Measurements from ENCODE around the gene P2RX1.

Gene P2RX1

GRCh38 chr17:3873862-3874261 is 42.4 kb downstream of the P2RX1 start:
- Histone ChIP-seq H3K4me1 (ENCODE audit: control insufficient read depth in 1 of 2, insufficient read depth in 1 of 2, low read depth in 1 of 2, low read length in 1 of 2) (no peaks in the 10 kb centered on the region), H3K27me3 (no peaks in the 10 kb centered on the region), H3K27ac (no peak overlapping the region), H3K4me3 (ENCODE audit: low read depth in 1 of 2, low read length in 1 of 2) (no peak overlapping the region), H3K9me3 (no peaks in the 10 kb centered on the region), H3K36me3 (peaks cover 61% of the 10 kb centered on the region)
- no peak for TF ChIP-seq CTCF (IDR thresholded peaks at IDR 0.05)

GRCh38 chr17:3870871-3871306 is 45.4 kb downstream of the P2RX1 start:
- TF ChIP-seq CTCF (IDR thresholded peaks at IDR 0.05) = no peak
- no peaks in the 10 kb centered on the region for H3K4me1 ChIP-seq (ENCODE audit: control insufficient read depth in 1 of 2, insufficient read depth in 1 of 2, low read depth in 1 of 2, low read length in 1 of 2)
- H3K36me3 ChIP-seq = peaks cover 51% of the 10 kb centered on the region
- H3K9me3 ChIP-seq = no peaks in the 10 kb centered on the region
- H3K27ac ChIP-seq = no peak overlapping the region
- H3K4me3 ChIP-seq (ENCODE audit: low read depth in 1 of 2, low read length in 1 of 2) = no peak overlapping the region
- H3K27me3 ChIP-seq = no peaks in the 10 kb centered on the region

- Histone ChIP-seq H3K36me3 (peaks cover 34% of the 10 kb centered on the region), H3K27ac (no peak overlapping the region), H3K9me3 (no peaks in the 10 kb centered on the region), H3K4me3 (ENCODE audit: low read depth in 1 of 2, low read length in 1 of 2) (no peak overlapping the region), H3K27me3 (no peaks in the 10 kb centered on the region), H3K4me1 (ENCODE audit: control insufficient read depth in 1 of 2, insufficient read depth in 1 of 2, low read depth in 1 of 2, low read length in 1 of 2) (no peaks in the 10 kb centered on the region)
- TF ChIP-seq CTCF (IDR thresholded peaks at IDR 0.05) = no peak
These were observed 48.7 kb downstream of the P2RX1 start for GRCh38 chr17:3867606-3868005.

- Histone ChIP-seq H3K27me3 (no peaks in the 10 kb centered on the region), H3K36me3 (peaks cover 30% of the 10 kb centered on the region), H3K4me1 (ENCODE audit: control insufficient read depth in 1 of 2, insufficient read depth in 1 of 2, low read depth in 1 of 2, low read length in 1 of 2) (no peaks in the 10 kb centered on the region), H3K4me3 (ENCODE audit: low read depth in 1 of 2, low read length in 1 of 2) (no peak overlapping the region), H3K9me3 (no peaks in the 10 kb centered on the region), H3K27ac (no peak overlapping the region)
- TF ChIP-seq CTCF (IDR thresholded peaks at IDR 0.05) = no peak
These were observed 49.2 kb downstream of the P2RX1 start for GRCh38 chr17:3867106-3867505.

- TF ChIP-seq CTCF (IDR thresholded peaks at IDR 0.05) = no peak
- H3K4me1 ChIP-seq (ENCODE audit: control insufficient read depth in 1 of 2, insufficient read depth in 1 of 2, low read depth in 1 of 2, low read length in 1 of 2) = no peaks in the 10 kb centered on the region
- no peak overlapping the region for H3K27ac ChIP-seq
- H3K4me3 ChIP-seq (ENCODE audit: low read depth in 1 of 2, low read length in 1 of 2) = no peak overlapping the region
- no peaks in the 10 kb centered on the region for H3K9me3 ChIP-seq
- peaks cover 32% of the 10 kb centered on the region for H3K36me3 ChIP-seq
- H3K27me3 ChIP-seq = no peaks in the 10 kb centered on the region
These were observed 50.0 kb downstream of the P2RX1 start for GRCh38 chr17:3866276-3866675.

GRCh38 chr17:3865176-3865575 is 51.1 kb downstream of the P2RX1 start:
- TF ChIP-seq CTCF (IDR thresholded peaks at IDR 0.05) = no peak
- H3K9me3 ChIP-seq = no peaks in the 10 kb centered on the region
- peaks cover 42% of the 10 kb centered on the region for H3K36me3 ChIP-seq
- no peaks in the 10 kb centered on the region for H3K27me3 ChIP-seq
- no peak overlapping the region for H3K27ac ChIP-seq
- H3K4me3 ChIP-seq (ENCODE audit: low read depth in 1 of 2, low read length in 1 of 2) = no peak overlapping the region
- no peaks in the 10 kb centered on the region for H3K4me1 ChIP-seq (ENCODE audit: control insufficient read depth in 1 of 2, insufficient read depth in 1 of 2, low read depth in 1 of 2, low read length in 1 of 2)

Measured in neutrophil (primary cell).